ENCODE measurements around the gene LRP6.
A peak's percentile ranks its signal among the peaks of the same experiment; 100 is the strongest.
"Not testable (repeated sequence)": the region's sequence is repeated elsewhere in the genome, so short reads cannot be mapped to it uniquely, and the experiment has no call there.

LRP6 gene

DNA sequence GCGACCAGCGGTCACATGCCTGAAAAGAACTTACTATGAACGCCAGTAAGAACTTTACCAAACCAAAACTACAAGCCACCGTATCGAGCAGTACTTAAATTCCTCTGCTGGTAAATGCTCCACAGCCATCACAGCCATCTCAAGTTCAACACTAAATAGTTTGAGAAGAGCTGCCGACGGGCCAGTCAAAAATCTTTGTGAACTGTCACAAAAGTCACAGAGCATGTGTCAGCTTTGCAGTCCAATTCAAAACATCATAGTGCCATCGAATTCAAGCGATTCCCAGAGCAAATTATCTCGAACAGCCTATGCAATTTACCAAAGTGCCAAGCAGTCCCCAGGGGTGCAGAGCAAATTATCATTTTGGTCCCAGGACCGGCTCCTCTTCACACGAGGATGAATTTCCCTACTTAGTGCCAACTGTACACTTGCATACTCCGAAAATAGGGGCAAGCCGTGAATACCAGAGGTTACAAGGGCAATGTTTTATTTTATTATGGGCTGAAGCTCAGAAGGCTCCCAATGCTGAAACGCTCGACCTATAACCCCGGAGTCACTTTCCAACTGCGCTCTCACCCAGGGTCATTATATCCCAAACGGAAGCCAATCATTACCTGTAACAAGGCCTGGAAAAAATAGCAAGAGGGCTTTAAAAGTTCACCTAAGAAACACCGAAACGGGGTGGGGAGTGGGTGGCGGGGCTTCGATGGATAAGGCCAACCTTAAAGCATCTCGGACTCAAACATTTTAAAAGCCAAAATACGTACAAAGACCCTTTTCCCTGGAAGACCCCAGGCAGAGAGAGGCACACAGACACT lies 1.1 kb downstream of the LRP6 start:
- DNase-seq: peak; percentile 39

DNA sequence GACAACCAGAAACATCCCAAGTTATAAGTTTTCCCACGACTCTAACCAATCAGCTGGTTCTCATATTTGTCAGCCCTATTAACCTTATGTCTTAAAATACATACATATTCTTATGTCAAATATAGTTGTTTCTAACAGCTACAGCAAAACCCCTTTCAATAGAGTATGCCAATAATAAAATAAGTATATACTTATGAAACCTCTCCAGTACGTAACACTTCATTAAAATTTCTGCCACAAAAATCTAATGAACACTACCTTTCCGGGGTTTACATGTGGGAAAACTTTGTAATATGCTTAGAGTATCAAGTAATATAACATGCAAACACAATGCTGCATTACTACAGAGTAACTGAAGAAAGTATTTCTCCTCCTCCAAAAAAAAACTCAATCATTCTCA lies 1.8 kb downstream of the LRP6 start:
- no peak for DNase-seq

DNA sequence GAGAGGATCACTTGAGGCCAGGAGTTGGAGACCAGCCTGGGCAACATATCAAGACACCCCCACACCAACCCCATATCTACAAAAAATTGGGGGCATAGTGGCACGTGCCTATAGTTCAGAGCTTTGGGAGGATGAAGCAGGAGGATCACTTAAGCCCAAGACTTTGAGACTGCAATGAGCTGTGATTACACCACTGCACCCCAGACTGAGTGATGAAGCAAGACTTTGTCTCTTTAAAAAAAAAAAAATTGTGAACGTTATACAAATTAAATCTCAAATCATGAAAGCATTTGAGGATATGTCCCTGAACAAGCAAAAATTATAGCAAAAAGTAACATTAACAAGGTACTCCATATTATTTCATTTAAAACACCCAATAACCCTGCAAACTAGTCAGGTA lies 2.9 kb downstream of the LRP6 start:
- no peak for DNase-seq

DNA sequence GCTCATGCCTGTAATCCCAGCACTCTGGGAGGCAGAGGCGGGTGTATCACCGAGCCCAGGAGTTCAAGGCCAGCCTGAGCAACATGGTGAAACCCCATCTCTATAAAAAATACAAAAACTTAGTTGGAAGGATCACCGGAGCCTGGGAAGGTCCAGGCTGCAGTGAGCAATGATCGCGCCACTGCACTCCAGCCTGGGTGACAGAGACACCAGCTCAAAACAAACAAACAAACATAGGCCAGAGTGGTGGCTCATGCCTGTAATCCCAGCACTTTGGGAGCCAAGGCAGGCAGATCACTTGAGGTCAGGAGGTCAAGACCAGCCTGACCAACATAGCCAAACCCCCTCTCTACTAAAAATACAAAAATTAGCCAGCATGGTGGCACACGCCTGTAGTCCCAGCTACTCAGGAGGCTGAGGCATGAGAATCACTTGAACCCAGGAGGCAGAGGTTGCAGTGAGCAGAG lies 10.5 kb downstream of the LRP6 start:
- not testable (repeated sequence) for DNase-seq

DNA sequence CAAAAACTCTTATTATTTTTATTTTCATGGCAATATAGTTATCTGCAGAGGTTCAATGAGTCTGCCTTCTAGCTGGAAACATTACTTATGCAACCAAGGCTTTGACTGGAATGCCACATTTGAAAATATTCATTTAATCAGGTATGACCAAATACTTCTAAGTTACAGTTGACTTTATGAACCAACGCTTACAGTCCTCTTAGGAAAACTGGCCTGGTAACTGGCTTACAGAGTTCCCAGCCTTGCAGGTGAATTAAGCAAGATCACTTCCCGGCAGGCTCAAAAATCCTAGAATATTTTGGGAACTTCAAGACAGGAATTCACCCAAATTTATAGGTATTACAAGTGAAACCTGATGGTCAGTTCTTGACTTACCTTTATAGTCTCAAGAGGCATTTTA lies 12.3 kb downstream of the LRP6 start:
- DNase-seq: no peak

DNA sequence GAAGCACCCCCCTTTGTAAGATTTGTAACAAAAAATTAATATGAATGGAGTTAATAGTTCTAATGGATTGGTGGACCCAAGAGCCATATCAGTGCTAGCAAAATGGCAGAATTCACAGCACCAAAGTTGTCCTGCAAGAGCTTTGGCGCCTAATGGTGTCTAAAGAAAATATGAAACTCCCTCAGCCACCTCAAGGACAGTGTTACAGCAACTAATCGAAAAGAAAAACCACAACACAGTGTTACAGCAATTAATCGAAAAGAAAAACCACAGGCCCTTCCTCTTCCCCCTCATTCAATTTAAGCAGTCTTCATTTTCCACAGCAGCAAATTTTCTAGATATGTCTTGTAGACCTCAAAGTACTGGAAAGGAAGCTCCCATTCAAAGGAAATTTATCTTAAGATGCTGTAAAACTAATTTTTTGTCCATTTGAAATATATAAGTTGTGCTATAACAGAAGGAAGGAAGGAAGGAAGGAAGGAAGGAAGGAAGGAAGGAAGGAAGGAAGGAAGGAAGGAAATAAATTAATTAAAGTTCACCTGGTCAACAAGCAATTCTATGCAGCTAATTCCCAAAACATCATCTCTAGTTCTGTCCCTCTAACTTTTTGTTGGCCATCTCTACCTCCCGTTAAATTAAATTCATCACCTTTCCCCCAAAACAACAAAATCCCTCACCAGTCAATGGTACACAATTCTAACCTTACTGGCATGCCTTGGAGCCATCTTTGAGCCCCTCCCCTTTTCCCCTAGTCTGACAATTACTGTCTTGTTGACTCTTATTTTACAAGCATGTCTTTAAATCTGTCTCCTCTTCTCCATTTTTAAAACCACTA lies 17.4 kb downstream of the LRP6 start:
- peak; percentile 8 for DNase-seq

DNA sequence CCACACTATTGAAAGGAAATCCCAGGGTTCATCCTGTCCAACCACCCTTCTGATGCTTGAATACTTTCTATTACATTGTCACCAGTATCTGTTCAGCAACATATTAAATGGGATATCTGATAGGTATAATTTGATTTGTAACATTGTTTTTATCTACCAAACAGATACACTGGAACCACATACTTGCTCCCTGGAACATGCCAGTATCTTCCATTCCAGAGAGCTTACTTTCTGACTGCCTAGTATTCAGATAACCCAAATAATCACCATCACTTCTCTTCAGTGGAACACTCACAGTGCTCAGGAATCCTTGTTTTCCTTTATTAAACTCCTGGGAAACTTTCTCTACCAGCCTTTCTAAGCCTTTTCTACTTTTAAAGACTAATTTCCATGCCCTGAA lies 19.3 kb downstream of the LRP6 start:
- DNase-seq: no peak

DNA sequence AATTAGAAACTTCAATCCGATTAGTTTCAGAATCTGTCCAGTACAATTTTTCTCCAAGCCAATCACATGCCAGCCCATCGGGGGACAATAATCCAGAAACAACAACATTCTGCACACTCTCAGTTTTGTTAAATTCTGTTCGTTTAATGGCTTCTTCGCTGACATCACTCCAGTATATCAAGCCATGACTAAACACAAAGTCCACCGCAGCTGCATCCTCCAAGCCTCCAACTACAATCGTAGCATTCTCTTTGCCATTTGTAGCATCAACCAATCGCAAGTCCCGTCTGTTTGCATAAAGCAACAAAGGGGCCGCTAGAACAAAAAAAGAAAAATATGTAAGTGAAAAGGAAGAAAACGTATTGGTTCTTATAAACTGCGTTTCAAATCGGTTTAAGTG lies 22.5 kb downstream of the LRP6 start:
- DNase-seq: no peak

DNA sequence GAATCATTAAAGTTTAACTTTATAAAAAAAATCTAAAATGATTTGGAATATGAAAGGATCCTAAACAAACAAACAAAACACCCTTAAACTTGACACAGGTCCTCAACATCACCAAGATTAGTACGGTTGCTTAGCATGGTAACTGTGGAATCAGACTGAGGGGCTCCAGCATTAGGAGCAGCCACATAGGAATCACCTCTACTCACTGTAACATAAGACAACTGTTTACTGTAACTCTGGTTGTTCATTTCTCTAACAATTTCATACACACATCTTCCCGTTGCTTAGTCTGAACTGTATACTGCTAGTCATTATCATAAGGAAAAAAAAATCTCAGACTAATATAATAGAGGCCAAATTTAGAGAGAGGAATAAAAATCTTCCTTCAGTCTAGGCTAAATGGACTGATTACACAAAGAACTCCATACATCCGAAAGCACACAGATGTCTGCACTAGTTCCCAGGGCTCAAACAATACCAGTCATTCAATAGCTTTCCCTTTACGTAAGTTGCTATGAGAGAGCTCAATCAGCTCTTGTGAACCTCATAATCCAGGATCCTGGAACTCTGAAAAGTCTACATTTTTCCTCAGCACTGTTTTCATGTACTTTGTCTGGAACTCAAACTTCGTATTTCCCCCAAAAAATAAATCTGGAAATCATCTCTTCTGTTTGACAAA lies 26.0 kb downstream of the LRP6 start:
- no peak for DNase-seq

DNA sequence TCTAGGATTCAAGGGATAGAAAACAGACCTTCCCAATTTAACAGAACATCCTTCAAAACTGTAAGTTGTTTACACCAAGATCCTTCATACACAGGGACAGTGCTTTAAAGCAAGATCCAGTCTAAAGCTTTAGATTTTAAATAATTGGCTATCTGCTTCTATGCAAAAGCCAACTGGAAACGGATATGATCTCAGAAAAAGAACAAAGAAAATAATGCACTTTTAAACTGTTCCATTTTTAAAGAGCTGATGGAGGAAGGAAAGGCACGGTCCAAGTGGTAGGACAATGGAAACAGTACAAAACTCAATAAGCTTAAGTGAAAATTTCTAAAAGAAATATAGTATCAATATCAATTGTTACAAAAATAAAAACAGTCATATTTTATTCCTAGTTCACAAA lies 27.7 kb downstream of the LRP6 start:
- DNase-seq: no peak

DNA sequence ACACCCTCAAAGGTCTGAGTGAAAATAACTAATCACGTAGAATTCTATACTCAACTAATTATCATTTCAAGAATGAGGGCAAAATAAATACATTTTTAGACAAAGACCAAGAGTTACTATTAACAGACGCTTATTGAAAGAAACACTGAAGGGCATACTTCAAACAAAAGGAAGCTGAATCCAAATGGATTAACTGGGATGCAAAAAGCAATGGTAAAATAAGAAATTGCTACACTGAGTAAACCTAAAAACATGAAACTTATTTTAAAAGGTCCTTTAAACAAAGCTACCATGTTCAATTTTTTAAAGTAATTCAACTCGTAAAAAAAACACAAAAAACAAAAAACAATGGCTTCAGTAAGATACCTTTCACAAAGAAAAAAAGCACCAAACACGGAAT lies 28.2 kb downstream of the LRP6 start:
- no peak for DNase-seq

DNA sequence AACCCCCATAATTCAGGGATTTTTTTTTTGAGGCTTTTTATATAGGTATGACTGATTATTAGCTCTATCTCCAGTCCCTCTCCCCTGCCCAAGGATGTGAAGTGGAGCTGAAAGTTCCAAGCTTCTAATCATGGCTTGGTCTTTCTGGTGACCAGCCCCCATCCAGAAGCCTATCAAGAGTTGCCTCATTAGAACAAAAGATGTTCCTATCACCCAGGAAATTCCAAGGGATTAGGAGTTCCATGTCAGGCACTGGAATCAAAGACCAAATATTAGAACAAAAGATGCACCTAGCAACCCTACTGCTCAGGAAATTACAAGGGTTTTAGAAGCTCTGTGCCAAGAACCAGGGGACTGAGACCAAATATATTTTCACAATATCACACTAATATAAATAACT lies 29.9 kb downstream of the LRP6 start:
- DNase-seq: no peak

DNA sequence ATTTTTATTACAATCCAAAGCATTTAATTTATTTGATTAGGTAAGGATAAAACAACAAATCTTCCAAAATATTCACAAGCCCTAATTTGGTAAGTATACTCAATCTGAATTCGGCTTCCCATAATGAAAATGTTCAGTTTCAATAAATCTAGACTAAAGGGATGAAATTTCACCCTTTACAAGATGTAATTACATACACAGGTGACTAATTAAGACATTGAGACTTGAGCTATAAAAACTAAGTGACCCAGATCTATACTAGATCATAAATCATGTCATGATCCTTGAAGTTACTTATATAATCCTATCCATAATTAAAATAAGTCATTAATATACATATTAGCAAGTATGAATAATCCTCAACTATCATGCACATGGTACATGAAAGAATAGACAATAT lies 36.6 kb downstream of the LRP6 start:
- no peak for DNase-seq

DNA sequence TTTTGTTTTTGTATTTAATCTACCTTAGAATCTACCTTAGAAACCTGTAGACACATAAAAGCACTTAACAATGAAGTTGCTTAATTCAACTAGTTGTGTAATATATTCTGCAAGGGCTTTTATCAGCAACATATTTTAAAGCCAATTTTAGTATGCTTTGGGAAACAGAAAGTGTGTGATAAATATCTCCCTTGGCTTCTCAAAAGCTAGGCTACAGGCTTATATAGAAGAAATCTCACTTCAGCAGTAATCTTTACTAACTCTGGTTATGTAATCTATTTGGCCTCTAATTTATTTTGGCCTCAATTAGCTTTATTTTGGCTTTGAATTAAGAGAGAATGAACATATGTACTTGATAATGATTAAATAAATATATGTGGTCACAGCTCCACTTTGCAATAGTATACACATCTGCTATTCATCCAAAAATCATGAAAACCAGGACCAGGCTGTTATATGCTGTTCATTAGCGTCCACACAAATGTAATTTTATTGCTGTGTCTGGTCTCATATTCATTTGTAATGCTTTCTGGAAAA lies 37.2 kb downstream of the LRP6 start:
- DNase-seq: peak; percentile 11

DNA sequence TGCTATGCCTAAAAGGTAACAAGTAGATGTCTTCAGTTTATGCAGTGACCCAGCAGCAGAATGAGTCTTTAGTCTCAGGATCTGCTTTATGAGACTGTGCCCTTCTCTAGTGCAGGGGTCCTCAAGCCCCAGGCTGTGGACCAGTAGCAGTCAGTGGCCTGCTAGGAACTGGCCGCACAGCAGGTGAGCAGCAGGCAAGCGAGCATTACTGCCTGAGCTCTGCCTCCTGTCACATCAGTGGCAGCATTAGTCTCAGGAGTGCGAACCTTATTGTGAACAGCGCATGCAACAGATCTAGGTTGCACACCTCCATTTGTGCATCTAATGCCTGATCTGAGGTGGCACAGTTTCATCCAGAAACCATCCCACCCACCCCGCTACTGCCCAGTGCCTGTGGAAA lies 38.4 kb downstream of the LRP6 start:
- DNase-seq: no peak

DNA sequence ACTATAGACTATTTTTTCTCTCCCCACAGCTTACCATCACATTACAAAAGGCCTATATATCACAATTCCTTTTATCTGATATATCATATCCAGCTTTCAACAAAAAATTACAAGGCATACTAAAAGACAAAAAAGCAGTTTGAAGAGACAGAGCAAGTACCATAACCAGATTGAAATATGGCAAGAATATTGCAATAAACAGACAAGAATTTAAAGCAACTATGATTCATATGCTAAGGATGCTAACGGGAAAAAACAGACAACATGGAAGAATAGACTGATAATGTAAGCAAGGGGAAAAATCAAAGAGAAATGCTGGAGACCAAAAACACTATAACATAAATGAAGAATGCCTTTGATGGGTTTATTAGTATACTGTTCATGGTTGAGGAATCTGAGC lies 40.7 kb downstream of the LRP6 start:
- DNase-seq: no peak

DNA sequence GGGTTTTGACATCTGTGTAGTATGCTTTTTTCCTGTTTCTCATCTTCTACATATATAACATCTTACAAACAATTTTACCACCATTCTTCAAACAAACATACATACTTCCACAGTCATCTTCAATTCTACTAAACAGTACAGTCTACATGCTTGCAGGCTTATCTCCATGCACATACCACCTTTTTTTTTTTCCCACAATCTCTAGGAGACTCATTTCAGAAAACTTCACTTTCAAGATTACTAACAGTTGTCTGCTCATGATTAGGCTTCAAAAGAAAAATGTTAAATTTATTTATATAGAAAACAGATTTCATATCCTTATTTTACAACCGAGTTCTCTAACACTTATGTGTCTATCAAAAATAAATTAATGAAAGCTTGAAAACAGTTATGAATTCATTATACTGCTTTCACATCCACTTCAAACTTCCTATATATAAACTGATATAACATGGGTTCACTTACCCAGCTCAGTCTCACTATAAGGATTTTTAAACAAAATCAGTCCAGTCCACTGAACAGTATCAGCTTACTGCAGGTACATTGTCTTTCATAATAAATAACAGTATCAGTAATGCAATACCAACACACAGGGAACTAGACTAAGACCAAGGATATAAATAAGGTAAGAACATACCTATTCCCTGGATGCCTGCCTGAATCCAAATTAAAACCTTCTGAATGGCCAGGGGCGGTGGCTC lies 42.5 kb downstream of the LRP6 start:
- peak; percentile 71 for DNase-seq

DNA sequence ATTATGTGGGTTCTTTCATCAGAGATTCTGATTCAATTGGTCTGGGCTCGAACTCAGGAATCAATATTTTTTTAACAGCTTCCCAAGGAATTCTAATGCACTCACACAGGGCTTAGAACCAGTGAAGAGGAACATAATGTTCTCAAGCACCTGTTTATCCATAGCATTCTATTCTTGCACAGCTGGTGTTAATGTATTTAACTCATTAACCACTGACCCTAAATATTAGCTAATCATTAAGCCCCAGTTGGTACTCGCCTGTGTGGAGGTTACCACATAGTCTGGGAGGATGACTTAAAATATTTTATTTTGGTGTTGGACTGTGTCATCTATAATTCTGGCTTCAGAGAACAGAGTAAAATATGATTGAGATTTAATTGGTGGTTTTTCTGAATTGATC lies 45.3 kb downstream of the LRP6 start:
- no peak for DNase-seq

DNA sequence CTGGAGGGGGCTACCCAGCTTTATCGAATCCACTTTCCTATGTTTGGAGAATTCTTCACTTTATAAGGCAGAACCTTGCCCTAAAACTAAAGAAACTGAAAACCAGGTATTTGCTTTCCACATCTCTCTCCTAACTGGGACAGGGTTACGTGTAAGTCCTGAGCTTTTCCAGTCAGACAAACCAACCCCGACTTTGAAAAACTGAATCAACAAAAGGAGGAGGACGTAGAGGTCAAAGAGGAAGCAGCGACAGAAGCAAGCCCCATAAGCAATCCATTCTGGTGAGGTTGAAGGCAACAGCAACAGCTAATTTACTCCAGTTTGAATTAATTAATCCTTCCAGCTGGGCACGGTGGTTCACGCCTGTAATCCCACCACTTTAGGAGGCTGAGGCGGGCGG lies 47.2 kb downstream of the LRP6 start:
- DNase-seq: no peak

DNA sequence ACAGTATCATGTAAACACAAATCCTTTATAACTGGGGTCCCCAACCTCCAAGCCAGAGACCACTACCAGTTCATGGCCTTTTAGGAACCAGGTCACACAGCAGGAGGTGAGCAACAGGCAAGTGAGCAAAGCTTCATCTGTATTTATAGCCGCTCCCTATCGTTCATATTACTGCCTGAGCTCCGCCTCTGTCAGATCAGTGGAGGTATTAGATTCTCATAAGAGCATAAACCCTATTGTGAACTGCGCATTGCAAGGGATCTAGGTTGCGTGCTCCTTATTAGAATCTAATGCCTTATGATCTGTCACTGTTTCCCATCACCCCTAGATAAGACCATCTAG lies 49.9 kb downstream of the LRP6 start:
- DNase-seq: no peak

DNA sequence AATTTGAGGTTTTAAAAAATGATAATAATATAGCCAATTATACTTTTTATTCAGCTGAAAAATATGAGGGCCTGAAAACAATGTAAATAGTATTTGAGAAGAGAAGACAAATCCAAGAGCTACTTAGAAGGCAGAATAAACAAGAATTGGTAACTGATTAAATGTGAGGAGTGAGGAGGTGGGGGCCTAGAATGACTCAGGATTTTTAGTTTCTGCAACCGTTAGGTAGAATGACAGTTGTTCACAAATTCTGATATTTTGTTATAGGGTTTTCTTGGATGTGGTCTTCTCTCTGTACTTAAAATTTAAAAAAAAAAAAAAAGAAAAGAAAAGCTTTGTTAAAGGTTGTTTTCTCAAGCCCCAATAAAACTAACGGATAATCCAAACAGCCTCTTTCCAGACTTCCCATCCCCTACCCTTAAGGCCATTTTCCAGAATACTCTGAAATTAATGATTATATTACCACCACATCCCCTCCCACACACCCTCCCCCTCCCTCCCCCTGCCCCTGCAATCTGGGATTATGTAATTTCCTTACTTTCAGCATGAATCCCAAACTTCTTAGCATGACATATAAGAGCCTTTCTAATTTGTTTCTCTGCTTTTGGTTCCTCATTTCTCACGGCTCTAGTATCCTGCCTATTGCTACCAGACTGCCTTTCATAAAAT lies 50.4 kb downstream of the LRP6 start:
- DNase-seq: peak; percentile 57

DNA sequence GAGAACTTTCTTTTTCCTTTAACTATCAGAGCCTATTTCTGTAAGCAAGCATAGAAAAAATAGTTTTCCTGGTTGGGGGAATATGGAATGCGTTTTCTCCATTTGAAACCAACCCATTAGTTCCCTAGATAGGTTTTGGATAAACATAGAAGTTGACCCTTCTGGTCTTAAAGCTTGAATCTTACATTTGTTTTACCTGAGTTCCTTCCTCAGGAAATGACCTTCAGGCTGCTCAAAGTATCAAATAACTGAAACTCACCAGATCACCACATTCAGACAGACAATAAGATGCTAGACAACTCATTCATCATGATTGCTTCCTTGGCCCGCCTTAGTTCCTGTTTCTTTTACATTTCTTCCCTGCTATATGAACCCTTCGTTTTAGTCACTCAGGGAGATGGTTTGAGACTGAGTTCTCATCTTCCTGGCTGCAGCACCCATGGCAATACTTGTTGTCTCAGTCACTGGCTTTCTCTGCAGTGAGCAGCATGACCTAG lies 52.2 kb downstream of the LRP6 start:
- peak; percentile 6 for DNase-seq
